ENCODE data around the gene MAL.

Gene MAL

DNA sequence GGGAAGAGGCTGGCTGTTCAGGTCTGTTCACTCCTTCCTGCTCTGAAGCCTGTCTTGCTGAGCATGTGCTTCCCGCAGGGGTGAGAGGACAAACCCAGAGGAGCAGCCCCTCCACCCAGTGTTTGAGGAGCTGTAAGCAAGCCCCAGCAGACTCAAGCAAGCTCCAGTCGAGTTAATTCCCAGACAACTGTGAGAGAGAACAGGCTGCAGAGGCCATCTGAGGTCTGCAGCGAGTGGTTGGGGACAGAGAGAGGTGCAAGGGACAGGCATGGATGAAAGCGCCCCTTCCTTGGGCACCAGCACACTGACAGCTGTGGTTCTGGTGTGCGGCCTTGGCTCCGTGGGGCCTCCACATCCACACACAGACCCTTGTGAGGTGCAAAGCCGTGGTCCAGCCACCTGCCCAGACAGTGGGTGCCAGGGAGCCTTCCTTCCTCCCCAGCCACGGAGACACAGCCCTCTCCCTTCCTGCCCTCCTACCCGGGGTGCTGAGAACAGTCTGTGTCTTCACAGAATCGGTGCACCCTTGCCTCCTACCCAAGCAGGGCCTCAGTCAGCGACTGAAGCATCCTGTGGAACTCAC is 36.2 kb downstream of the MAL start:
- no peak for DNase-seq (ENCODE audit: low read depth, low spot score)

DNA sequence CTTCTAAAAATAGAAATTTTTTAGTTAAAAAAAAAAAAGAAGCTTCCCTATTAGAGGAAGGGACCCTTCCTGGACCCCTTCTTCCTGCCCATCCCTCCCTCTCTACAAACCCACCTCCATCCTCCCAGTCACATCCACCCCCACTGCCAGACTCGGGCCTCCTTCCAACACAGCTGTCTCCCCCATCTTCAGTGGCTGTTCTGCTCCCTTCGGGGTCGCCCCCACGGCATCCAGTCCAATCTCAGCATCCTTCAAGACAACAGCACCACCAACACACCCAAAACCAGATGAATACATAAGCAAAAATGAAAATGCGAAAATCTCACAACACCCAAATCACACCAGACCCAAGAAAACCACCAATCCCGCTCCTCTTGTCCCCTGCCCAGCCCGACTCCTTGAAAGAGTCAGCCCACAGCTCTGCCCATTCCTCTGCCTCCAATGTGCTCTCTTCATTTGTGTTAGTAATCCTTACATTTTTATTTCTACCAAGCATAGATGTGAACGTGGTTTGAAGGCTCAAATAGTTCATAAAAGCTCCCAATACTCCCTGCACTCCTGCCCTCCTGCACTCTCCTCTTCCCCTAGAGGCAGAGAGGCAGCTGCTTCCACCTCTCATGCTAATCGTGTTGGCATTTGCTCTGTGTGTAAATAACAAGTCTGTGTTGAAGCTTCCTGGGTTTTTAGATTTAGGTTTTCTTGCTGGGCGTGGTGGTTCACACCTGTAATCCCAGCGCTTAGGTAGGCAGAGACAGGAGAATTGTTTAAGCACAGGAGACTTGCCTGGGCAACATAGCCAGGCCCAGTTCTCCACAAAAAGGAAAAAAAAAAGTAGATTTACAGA is 37.0 kb downstream of the MAL start:
- no peak for DNase-seq (ENCODE audit: low read depth, low spot score)

DNA sequence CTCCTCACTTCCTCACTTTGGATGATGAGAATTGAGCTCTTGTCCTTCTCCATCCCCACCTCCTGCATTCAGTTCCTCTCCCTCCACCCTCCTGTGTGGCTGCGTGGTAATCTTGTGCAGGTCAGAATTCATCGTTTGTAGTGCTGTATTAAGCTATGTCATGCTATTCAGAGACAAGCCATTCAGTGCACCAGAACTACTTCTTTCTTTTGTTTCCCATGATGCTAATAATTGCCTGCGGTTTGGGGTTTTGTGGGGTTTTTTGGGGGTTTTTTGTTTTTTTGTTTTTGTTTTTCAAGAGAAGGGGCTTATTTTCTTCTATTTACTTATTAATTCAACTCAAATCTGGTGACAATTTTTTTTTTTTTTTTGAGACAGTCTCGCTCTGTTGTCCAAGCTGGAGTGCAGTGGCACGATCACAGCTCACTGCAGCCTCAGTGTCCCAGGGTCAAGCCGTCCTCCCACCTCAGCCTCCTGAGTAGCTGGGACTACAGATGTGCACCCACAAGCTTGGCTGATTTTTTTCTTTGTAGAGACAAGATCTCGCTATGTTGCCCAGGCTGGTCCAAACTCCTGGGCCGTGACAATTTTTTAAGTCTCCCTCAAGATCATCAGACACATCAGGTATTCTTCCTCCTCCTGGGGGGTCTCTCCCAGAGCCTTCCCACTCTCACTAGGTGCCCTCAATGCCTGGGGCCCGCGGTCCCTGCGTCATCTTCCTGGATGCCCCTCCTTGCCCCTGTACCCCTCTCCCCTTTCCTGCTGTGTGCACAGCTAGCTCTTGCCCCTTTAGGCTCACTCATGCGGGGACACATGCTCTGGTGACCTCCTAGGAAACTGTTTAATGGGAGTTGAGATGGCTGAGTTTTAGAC is 37.8 kb downstream of the MAL start:
- no peak for DNase-seq (ENCODE audit: low read depth, low spot score)

DNA sequence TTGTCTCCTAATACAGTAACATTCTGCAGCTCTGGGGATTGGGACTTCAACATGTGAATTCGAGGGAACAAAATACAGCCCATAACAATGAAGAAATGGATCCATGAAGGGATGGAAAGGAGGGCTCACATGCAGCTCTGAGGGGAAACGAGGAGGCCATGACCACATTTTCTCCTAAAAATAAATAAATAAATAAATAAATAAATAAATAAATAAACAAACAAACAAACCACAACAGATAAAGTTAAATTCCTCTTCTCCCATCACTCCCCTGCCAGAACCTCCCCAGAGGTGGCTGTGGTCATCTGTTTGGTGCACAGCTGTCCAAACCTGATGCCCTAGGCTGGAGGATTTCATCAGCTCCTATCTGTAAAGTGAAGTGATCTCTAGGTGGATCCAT is 42.7 kb downstream of the MAL start:
- DNase-seq (ENCODE audit: low read depth, low spot score): no peak

DNA sequence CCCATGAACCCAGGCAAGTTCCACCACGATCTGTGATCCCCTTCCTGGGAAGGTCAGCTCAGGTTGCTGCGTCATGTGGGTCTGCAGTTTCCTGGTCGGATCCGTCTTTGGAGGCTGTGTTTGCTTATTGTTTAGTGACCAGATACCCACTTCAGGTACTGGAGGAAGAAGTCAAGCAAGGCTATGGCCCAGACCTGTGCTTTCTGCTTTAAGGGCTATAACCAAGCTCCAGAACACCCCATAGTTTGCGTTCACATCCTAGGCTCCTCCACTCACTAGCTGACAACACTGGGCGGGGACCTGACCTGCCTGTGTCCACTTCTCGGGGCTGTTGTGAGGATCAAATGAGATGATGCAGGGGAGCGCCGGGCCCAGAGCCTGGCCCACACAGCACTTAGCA is 44.0 kb downstream of the MAL start:
- DNase-seq (ENCODE audit: low read depth, low spot score): no peak

DNA sequence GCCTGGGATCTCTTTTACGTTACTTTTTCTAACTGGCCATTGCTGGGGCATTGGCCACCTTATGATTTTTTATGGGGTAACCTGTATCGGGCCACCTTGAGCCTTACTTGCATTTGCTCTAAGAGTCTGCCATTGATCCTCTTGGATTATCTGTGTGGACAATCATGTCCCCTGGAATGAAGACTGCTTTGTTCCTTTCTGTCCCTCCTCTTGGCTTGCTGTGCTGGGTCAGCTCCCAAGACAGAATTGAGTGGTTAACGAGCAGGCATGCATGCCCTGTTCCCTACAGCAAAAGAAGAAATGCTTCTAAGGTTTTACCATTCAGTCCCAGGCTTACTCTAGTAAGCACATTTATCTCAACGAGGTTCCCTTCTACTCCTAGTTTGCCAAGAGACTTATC is 46.3 kb downstream of the MAL start:
- no peak for DNase-seq (ENCODE audit: low read depth, low spot score)

DNA sequence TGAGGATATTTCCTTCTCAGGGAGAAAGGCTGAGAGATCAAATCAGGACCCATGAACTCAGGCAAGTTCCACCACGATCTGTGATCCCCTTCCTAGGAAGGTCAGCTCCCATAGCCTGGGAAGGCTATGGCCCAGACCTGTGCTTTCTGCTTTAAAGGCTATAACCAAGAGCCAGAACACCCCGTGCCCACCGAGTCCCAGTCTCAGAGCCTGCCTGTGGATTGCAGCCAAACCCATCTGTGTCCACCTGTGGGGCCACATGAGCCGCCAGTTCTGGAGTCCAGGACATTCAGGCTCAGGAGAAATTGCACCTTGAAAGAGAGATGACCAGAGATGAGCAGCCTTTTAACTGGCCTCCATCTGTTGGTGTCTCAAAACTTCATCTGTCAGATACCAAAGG is 46.9 kb downstream of the MAL start:
- DNase-seq (ENCODE audit: low read depth, low spot score): no peak

DNA sequence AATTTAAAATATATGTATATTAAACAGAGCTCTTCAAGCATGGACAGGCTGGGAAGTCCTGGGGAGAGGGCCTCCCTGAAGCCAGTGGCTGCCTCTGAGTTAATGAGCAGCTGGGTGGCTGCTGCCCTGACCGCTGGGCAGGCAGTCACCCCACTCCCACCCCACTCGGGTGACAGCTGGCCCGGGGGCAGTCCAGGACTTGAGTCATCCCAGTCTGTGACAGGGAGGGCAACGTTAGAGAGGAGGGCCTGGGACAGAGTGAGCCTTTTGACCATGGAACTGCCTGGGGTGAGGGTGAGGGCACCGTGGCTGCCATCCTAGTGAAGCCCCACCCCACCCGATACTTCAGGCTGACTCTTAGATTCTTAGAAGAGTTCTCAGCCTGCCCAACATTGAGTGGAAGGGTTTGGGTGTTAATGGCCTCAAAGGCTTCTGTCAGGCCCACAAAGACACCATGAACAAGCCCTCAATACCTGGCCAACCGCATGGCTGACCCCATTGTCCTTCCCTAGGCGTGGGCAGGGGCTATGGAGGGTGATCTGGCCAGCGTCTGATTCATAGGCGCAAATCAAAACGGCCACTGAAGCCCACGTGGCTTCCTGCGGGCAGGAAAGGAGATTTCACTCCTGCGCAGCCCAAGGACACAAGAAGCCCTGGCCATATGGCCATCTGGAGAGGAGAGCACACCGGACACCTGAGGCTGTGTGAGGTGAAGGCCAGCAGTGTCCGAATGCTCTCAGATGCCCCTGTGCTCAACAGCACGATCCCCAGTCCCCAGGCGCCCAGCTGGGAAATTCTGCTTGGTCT is 48.6 kb downstream of the MAL start:
- DNase-seq (ENCODE audit: low read depth, low spot score): no peak

DNA sequence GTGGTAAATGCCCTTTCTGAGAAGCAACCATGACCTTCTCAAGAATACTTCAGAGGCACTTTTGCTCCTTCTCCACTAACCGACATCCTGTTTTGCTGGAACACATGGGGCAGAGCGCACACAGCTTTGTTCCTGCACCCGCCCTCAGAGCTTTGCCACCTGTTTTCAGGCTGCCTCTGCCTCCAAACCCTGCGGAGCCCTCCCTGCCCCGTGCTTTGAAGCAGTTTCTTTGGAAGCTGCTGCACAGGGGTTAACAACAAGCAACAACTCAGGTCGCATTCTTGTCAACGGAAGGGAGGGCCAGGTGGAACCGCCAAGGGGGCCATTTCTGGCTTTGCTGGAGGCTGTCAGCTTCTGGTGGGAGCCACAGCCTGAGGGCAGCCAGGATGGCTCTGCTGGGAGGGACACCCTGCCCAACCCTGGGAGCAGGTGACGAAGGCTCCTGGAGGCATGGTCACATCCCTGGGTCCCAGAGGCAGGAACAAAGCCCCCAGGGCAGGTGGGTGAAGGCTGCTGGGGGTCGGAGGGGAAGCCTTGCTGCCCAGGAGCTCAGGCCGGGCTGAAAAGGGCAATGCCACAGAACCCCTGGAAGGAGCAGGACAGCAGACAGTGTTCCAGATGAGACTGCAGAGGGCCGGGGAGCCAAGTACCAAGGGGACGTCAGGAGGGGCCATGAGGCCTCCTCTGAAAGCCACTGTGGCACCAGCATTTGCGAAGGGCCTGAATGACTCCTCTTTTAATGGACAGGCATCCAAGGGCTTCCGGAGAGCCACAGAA is 49.3 kb downstream of the MAL start:
- no peak for DNase-seq (ENCODE audit: low read depth, low spot score)

DNA sequence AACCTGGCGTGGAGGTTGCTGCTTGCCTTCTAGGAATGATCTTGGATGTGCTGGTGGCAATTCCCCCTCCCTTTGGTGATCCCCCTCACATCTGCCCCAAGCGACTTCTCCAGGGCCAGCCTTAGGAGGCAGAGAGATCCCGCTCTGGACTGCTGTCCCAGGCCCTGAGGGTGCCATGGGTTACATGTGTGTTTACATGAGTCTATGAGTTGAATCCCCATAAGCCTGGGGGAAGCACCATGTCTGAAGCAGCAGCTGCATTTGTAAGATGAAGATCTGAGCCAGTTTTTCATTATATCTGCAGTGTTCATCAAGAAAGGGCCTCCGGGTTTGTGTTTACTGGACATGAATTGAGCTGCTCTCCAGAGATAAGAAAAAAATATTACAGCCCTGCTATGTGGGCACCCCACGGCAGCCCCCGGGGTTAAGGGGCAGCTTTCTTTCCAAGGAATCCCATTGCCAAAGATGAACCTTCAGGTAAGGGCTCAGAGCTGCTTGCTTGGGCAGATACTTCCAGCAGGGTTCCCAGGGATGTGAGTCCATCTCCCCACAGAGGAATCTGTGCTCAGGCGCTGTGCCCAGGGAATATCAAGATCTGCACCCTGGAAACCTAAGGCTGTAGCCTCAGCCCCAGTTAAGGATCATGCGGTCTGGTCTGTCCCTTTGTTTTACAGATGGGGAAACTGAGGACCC is 50.1 kb downstream of the MAL start:
- no peak for DNase-seq (ENCODE audit: low read depth, low spot score)

DNA sequence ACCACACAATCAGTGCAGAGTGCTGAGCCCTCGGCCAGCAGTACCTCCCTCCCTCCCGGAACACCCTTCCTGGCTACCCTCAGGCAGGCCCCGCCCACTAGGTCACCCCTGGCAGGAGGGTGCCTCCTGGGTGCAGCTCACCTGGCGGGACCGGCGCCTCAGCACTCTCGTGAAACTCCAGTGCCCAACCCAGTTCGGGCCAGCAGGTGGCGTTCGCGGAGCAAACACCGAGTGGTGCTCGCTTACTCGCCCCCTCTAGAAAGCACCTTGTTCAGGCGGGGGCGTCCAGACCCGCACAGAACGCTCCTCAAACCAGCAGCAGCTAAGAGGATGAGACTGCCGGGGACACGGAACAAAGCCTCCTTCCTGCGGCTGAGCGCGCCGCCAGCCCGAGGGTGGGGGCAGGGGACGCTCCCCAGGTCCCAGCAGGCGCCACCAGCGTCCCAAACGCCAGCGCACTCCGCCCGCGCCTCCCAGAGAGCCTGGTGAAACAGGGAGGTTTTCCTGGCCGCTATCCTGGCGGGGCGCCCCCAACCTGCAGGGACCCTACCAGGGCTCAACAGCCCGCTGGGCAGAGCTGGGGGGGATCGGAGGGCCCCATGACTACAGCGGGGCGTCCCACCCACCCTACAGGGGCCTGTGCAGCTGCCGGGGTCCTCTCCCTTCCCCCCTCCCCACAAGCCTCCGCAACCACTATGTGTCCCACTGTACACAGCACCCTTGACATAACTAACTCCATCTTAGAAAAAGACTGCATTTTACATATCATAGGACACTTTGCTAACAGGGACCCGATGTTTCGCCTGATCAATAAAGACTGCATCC is 51.4 kb downstream of the MAL start:
- peak; percentile 4 for DNase-seq (ENCODE audit: low read depth, low spot score)

DNA sequence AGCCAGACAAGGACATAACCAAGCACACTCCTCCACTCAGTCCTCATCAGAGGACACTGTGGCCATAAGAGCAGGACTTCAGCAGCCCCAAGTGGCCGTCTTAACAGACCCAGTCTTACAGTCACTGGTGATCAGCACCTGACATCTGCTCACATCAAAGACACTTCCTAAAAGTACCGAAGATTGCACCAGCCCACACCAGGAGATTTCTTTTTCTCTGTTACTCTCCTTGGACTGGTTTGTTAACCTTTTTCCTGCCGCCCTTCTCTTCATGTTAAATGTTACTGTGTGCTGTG is 52.0 kb downstream of the MAL start:
- DNase-seq (ENCODE audit: low read depth, low spot score): no peak

DNA sequence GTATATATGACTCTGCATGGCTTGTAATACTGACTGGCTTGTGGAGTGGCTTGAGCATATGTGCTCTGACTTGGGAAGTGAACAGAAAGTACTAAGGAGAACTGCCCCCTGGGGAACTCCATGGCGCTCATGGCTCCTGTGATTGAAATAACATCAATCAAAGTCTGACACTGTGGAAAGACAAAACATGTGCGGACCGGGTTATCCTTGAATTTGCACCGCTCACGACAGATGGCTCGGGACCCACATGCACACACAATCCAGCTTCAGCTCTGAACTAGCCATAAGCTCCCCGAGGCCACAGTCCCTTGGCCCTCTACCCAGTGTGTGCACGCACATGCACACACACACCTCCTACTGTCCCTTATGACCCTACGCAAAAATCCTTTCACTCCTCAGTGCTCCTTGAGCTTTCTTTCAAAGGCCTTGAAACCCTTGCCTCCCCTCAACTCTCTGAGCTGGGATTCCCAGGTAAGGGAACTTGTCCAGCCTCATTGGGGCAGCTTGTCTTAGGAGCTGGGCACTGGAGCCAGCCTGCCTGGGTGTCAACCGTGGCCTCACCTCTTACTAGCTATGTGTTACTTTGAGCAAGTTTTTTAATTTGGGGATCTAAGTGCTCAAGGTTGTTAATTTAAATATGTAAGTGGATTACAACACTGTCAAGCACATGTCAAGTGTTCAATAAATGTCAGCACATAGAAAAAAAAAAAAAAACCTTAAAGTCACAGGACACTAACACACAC is 52.5 kb downstream of the MAL start:
- no peak for DNase-seq (ENCODE audit: low read depth, low spot score)

DNA sequence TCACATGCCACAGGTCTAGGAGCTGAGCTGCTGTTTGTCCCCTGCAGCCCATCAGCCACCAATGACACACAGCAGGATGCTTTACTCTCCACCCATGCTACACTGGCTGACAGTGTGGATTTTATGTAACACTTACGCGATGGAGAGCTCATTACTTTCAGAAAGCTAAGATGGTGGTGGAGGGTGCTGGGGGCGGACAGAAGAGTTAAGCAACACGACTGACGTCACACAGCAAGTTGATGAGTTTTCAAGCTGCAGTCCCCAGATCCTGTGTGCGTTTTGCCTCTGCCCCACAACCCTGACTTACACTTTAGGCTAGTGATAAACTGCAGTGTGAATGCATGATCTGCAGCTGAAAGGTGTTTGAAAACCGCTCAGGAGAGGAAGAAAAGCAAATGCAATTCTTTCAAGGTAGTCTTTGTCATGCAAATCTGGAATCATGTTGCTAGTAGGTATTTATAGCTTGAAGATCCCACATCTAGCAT is 53.7 kb downstream of the MAL start:
- DNase-seq (ENCODE audit: low read depth, low spot score): no peak

DNA sequence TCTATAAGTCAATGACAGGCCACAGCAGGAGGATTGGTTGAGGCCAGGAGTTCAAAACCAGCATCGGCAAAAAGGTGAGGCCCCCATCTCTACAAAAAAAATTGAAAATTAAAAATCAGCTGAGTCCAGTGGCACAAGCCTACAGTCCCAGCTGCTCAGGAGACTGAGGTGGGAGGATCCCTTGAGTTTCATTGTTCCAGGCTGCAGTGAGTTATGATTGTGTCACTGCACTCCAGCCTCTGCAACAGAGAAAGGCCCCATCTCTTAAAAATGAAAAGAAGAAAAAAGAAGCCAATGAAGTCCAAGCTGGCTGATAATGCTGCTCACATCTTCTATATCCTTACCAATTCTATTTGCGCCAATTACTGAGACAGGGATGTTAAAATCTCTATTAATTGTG is 57.0 kb downstream of the MAL start:
- no peak for DNase-seq (ENCODE audit: low read depth, low spot score)

DNA sequence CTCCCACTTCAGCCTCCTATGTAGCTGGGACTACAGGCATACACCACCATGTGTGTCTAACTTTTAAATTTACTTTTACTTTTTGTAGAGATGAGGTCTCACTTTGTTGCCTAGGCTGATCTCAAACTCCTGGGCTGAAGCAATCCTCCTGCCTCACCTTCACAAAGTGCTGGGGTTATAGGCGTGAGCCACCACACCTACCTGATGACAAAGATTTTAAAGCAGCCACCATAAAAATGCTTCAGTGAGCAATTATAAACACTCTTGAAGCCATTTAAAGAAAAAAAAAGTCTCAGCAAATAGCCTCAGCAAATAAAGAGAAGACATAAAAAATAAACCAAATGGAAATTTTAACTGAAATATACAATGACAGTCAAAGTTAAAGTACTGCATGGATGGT is 60.5 kb downstream of the MAL start:
- no peak for DNase-seq (ENCODE audit: low read depth, low spot score)

DNA sequence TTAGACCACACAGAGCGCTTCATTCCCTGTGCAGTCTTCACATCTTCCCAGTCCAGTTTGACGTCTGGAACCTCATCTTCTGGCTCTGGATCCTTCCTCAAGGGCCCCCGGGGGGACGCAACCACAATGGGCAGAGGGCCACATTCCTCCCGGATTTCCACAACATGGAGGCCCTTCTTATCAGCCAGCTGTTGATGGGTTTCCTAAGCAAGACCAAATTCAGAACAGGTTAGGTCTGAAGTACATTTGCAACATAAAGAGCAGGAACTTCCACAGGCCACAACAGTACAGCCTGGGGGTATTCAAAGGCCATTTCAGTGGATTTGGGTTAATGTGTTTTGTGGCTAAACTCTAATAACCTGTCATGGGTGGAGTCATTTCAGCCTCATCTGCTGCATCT is 61.9 kb downstream of the MAL start:
- DNase-seq (ENCODE audit: low read depth, low spot score): no peak

DNA sequence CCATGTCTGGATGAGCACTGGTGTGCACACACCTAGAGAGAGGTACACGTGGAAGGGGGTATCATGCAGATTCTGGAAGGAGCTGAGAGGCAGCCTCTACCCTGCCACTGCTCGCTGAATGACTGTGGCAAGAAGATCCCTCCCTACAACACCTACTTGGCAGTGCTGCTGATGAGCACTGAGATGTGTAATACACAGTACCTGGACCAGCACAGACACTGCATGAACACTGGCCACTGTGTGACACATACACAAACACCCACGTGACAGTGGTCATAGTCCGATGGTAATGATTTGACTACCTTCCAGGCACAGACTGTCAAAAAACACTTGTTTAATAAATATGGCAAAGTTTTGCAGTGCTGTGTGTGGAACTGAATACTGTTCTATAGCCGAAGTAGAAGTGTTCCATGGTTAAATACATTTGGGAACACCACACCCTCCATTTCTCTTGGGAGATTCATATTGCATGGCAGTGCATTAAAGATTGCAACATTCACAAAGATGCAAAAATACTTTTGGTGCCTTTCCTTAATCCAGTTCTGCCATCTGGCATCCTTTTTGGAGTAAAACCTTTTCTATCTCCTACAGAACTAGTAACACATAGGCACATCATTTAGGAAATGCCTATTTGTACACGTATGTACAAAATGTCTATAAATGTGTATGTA is 66.5 kb downstream of the MAL start:
- no peak for DNase-seq (ENCODE audit: low read depth, low spot score)

All from smooth muscle cell of the brain vasculature (primary cell).